Endothelial cell of umbilical vein (primary cell): ENCODE results near the gene PRKACG. TPM values are rescaled to one million over a fixed set of nuclear protein-coding genes. Genes with fewer than 3 reads are reported as not detected.

Source experiments
- BruUV-seq: library from RNA; stranded (reverse); fragments of 400-500 nt; replicated peaks from 2 replicates; lab custom pipeline; 2021; lab: Mats Ljungman, UMichigan
- CTCF ChIA-PET: fragments of 300-600, 350-600 bp; sonication (Branson Sonifier 250); formaldehyde crosslinking; loops from one replicate; lab custom pipeline; 2021; ENCODE audit warnings: antibody characterized with exemption, inconsistent platforms; lab: Charles Lee
- POLR2A ChIA-PET: fragments of 300-600, 350-600 bp; sonication (Branson Sonifier 250); formaldehyde crosslinking; loops from one replicate; lab custom pipeline; 2021; ENCODE audit warnings: antibody characterized with exemption, inconsistent platforms; lab: Charles Lee
- DNase-seq: peaks from one replicate; pipeline ENCODE4 v3.0.0-alpha.2; 2011; ENCODE audit warnings: low read depth, low spot score
- FAIRE-seq: peaks from 2 replicates; lab custom pipeline; 2011; peaks lifted over from hg19 to GRCh38; lab: Jason Lieb, UNC
- H2AFZ ChIP-seq: 2 replicates; pipeline ENCODE4 v1.6.0; 2012; ENCODE audit warnings: low read depth, low read length, control low read depth, inconsistent platforms
- H3K27ac ChIP-seq: 2 replicates; pipeline ENCODE4 v1.5.1; 2011; ENCODE audit warnings: low read depth, mild to moderate bottlenecking, control low read depth, low read length, moderate library complexity; ENCODE audit not compliant: insufficient read depth
- H3K27me3 ChIP-seq, 2 experiments: 2 replicates each; pipeline versions ENCODE4 v1.6.0 to v1.6.1; 2011; ENCODE audit warnings: low read length in 2 of 2, mixed read lengths in 1 of 2; ENCODE audit not compliant: control insufficient read depth in 2 of 2, insufficient read depth in 2 of 2
- H3K36me3 ChIP-seq, 2 experiments: 2 replicates in 1 of 2; 3 replicates in 1 of 2; pipeline ENCODE4 v1.5.1; 2011; ENCODE audit warnings: low read length in 2 of 2, mild to moderate bottlenecking in 1 of 2, moderate library complexity in 1 of 2; ENCODE audit not compliant: control insufficient read depth in 2 of 2, insufficient read depth in 2 of 2; ENCODE audit errors: extremely low read depth in 1 of 2
- H3K4me1 ChIP-seq: 3 replicates; pipeline ENCODE4 v1.5.1; 2011; ENCODE audit warnings: mild to moderate bottlenecking, low read length; ENCODE audit not compliant: control insufficient read depth, insufficient read depth; ENCODE audit errors: extremely low read depth
- H3K4me2 ChIP-seq: 2 replicates; pipeline ENCODE4 v1.6.1; 2011; ENCODE audit warnings: low read length, control low read depth, mixed read lengths; ENCODE audit not compliant: insufficient read depth
- H3K4me3 ChIP-seq, 3 experiments: fragments of 200-600 bp in 1 of 3; sonication (generic), shearing (Covaris generic) in 1 of 3; replicated peaks in 1 of 3; 2 replicates each; pipeline ENCODE4 v1.5.1; 2011 to 2016; ENCODE audit warnings: control low read depth in 3 of 3, low read length in 3 of 3, mild to moderate bottlenecking in 2 of 3, inconsistent platforms in 1 of 3, low read depth in 1 of 3, moderate library complexity in 1 of 3; ENCODE audit not compliant: insufficient read depth in 1 of 3
- H3K79me2 ChIP-seq: 2 replicates; pipeline ENCODE4 v1.6.0; 2012; ENCODE audit warnings: low read length, inconsistent platforms; ENCODE audit not compliant: control insufficient read depth, insufficient read depth
- H3K9ac ChIP-seq: replicated peaks from 2 replicates; pipeline ENCODE3; 2011; ENCODE audit warnings: low read length, control low read depth; ENCODE audit not compliant: insufficient read depth; ENCODE audit errors: extremely low read depth
- H3K9me1 ChIP-seq: replicated peaks from 3 replicates; pipeline ENCODE4 v1.6.0; 2011; ENCODE audit warnings: mild to moderate bottlenecking, low read length; ENCODE audit not compliant: control insufficient read depth, insufficient read depth; ENCODE audit errors: extremely low read depth
- H3K9me3 ChIP-seq: replicated peaks from 2 replicates; pipeline ENCODE4 v1.5.1; 2012; ENCODE audit warnings: low read length, inconsistent platforms; ENCODE audit not compliant: control insufficient read depth, insufficient read depth
- H4K20me1 ChIP-seq: replicated peaks from 2 replicates; pipeline ENCODE3; 2011; ENCODE audit warnings: mild to moderate bottlenecking, low read length; ENCODE audit not compliant: control insufficient read depth, insufficient read depth; ENCODE audit errors: extremely low read depth
- POLR2A ChIP-seq: IDR thresholded peaks from 2 replicates; pipeline ENCODE4 v1.6.1; 2012; ENCODE audit warnings: low read depth, mild to moderate bottlenecking, control low read depth, low read length
- dilution Hi-C: fragments of 300-500 bp; cut with MboI; formaldehyde crosslinking; loops from one replicate; pipeline ENCODE4 v1.15.0; 2019; ENCODE audit warnings: low sequenced_read_pairs; ENCODE audit not compliant: extremely low pct_ligation_motif_present
- intact Hi-C: fragments of 100-400 bp; cut with micrococcal nuclease; formaldehyde crosslinking; loops from one replicate; pipeline ENCODE4 v1.10.0; 2022
- polyA plus RNA-seq, 4 experiments: library from polyadenylated mRNA; depleted of rRNA in 3 of 4; stranded (reverse) in 3 of 4; unstranded in 1 of 4; fragments of >200 nt; gene quantifications; 2 replicates each; pipeline versions ENCODE4 v1.2.1 to v1.2.3, GENCODE V29; 2011 to 2012; ENCODE audit warnings: missing spikeins in 1 of 4
- total RNA-seq: library from RNA; stranded (reverse); gene quantifications from 2 replicates; pipeline ENCODE4 v1.2.3, GENCODE V29; 2021
- TF ChIP-seq, protein P1 (sequence below), 2 donors: IDR thresholded peaks; 1 replicate in 1 of 2; 2 replicates in 1 of 2; pipeline ENCODE4 v1.5.1; 2011; ENCODE audit warnings: low read length in 2 of 2, mild to moderate bottlenecking in 2 of 2, moderate library complexity in 2 of 2, control low read depth in 1 of 2, inconsistent platforms in 1 of 2, low read depth in 1 of 2; ENCODE audit not compliant: insufficient read depth in 1 of 2; ENCODE audit errors: extremely low read depth in 1 of 2

Gene PRKACG
- total and polyA plus RNA-seq, 2 donors (not counting 3 experiments of a cell fraction or from before 2014, with no cell fraction given) = not detected

- peak; percentile 67 for DNase-seq
- POLR2A ChIA-PET = no interaction called here
- intact Hi-C loops = loop anchor here (1.0 kb wide), 3 partner anchors 220 to 415 kb away; no protein-coding TSS in a partner anchor
- no peaks in the 10 kb centered on the region for H4K20me1 ChIP-seq
- H3K27ac ChIP-seq = no peak overlapping the region
- TF ChIP-seq, protein P1, sequence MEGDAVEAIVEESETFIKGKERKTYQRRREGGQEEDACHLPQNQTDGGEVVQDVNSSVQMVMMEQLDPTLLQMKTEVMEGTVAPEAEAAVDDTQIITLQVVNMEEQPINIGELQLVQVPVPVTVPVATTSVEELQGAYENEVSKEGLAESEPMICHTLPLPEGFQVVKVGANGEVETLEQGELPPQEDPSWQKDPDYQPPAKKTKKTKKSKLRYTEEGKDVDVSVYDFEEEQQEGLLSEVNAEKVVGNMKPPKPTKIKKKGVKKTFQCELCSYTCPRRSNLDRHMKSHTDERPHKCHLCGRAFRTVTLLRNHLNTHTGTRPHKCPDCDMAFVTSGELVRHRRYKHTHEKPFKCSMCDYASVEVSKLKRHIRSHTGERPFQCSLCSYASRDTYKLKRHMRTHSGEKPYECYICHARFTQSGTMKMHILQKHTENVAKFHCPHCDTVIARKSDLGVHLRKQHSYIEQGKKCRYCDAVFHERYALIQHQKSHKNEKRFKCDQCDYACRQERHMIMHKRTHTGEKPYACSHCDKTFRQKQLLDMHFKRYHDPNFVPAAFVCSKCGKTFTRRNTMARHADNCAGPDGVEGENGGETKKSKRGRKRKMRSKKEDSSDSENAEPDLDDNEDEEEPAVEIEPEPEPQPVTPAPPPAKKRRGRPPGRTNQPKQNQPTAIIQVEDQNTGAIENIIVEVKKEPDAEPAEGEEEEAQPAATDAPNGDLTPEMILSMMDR (IDR thresholded peaks at IDR 0.05; ENCODE audit: extremely low read depth in 1 of 2, insufficient read depth in 1 of 2, low read depth in 1 of 2, low read length in 2 of 2) = peak; percentile 71 to 77
- no peak for TF ChIP-seq POLR2A
- no peaks in the 10 kb centered on the region for H3K4me1 ChIP-seq
- CTCF ChIA-PET = interaction anchor here (0.5 to 5.6 kb wide), 19 partner anchors 9 to 1373 kb away, joined by 3 to 47 read pairs (median 3); partner anchors contain the start of gene FXN
- H3K9me3 ChIP-seq = no peaks in the 10 kb centered on the region
- FAIRE-seq = peak; percentile 86
- no peak overlapping the region for H3K4me3 ChIP-seq
- H2AFZ ChIP-seq = no peak overlapping the region
- H3K4me2 ChIP-seq = no peak overlapping the region
- no peaks in the 10 kb centered on the region for H3K36me3 ChIP-seq
- dilution Hi-C loops = no loop called here
- no peaks in the 10 kb centered on the region for H3K79me2 ChIP-seq
- BruUV-seq = no TSS peak
- H3K27me3 ChIP-seq = peaks cover 2 to 8% of the 10 kb centered on the region in 2 experiments
- H3K9me1 ChIP-seq = no peaks in the 10 kb centered on the region
- no peak overlapping the region for H3K9ac ChIP-seq
Measured at GRCh38 chr9:68999393-69000105, 14.4 kb downstream of the PRKACG start.

GRCh38 chr9:68998812-68999211, 15.1 kb downstream of the PRKACG start:
- no peak overlapping the region for H2AFZ ChIP-seq
- intact Hi-C loops = loop anchor here (1.0 kb wide), 3 partner anchors 220 to 415 kb away; no protein-coding TSS in a partner anchor
- TF ChIP-seq, protein P1 (IDR thresholded peaks at IDR 0.05; ENCODE audit: extremely low read depth in 1 of 2, insufficient read depth in 1 of 2, low read depth in 1 of 2, low read length in 2 of 2) = no peak
- dilution Hi-C loops = no loop called here
- ChIA-PET POLR2A (no interaction called here), CTCF (interaction anchor here (0.6 to 5.6 kb wide), 7 partner anchors 19 to 1374 kb away, joined by 3 to 47 read pairs (median 4); no protein-coding TSS in a partner anchor)
- H3K79me2 ChIP-seq = no peaks in the 10 kb centered on the region
- no peaks in the 10 kb centered on the region for H3K9me1 ChIP-seq
- H4K20me1 ChIP-seq = no peaks in the 10 kb centered on the region
- H3K4me1 ChIP-seq = no peaks in the 10 kb centered on the region
- FAIRE-seq (no peak), DNase-seq (no peak)
- no TSS peak for BruUV-seq
- no peak overlapping the region for H3K27ac ChIP-seq
- H3K9me3 ChIP-seq = no peaks in the 10 kb centered on the region
- no peak overlapping the region for H3K9ac ChIP-seq
- no peak overlapping the region for H3K4me3 ChIP-seq
- H3K36me3 ChIP-seq = no peaks in the 10 kb centered on the region
- no peak overlapping the region for H3K4me2 ChIP-seq
- H3K27me3 ChIP-seq = peaks cover 2 to 8% of the 10 kb centered on the region in 2 experiments
